OCI-LY1 (cell line): ENCODE results near the gene TCERG1L.

Source experiments
- H2AFZ ChIP-seq: fragments of 200-600 bp; sonication (generic), shearing (Covaris generic); 2 replicates; pipeline ENCODE4 v1.6.0; 2014; ENCODE audit warnings: antibody characterized with exemption, mild to moderate bottlenecking, low read length
- H3F3A ChIP-seq: fragments of 200-600 bp; sonication (generic), shearing (Covaris generic); 2 replicates; pipeline ENCODE4 v1.6.0; 2014; ENCODE audit warnings: mild to moderate bottlenecking, antibody characterized with exemption, low read length, moderate library complexity; ENCODE audit not compliant: insufficient read depth
- H3K27ac ChIP-seq: fragments of 200-600 bp; sonication (generic); 2 replicates; pipeline ENCODE4 v1.5.1; 2014; ENCODE audit warnings: low read length, mixed run types, mild to moderate bottlenecking, low read depth; ENCODE audit not compliant: poor library complexity, severe bottlenecking
- H3K27me3 ChIP-seq: fragments of 200-600 bp; sonication (generic); 2 replicates; pipeline ENCODE4 v1.6.0; 2014; ENCODE audit warnings: antibody characterized with exemption, mild to moderate bottlenecking, low read length, moderate library complexity; ENCODE audit not compliant: insufficient read depth
- H3K36me3 ChIP-seq: fragments of 200-600 bp; sonication (generic); 2 replicates; pipeline ENCODE4 v1.6.1; 2014; ENCODE audit warnings: mild to moderate bottlenecking, antibody characterized with exemption, low read length, moderate library complexity, mixed read lengths; ENCODE audit not compliant: insufficient read depth
- H3K4me1 ChIP-seq: fragments of 200-600 bp; sonication (generic); 2 replicates; pipeline ENCODE4 v1.5.1; 2014; ENCODE audit warnings: mild to moderate bottlenecking, low read length, moderate library complexity; ENCODE audit not compliant: insufficient read depth, severe bottlenecking
- H3K4me2 ChIP-seq: fragments of 200-600 bp; sonication (generic), shearing (Covaris generic); 2 replicates; pipeline ENCODE4 v1.6.1; 2014; ENCODE audit warnings: low read length
- H3K4me3 ChIP-seq: fragments of 200-600 bp; sonication (generic); 2 replicates; pipeline ENCODE4 v1.5.1; 2014; ENCODE audit warnings: low read length, low read depth, mild to moderate bottlenecking, mixed read lengths; ENCODE audit not compliant: poor library complexity, severe bottlenecking
- H3K79me2 ChIP-seq: fragments of 200-600 bp; shearing (Covaris generic); 2 replicates; pipeline ENCODE4 v1.6.1; 2016; ENCODE audit warnings: mixed run types, low read length, mixed read lengths; ENCODE audit not compliant: insufficient read depth
- H3K9ac ChIP-seq: fragments of 200-600 bp; sonication (generic), shearing (Covaris generic); 2 replicates; pipeline ENCODE4 v1.6.1; 2014; ENCODE audit warnings: mild to moderate bottlenecking, low read length, mixed read lengths
- H3K9me2 ChIP-seq: fragments of 200-600 bp; sonication (generic), shearing (Covaris generic); 2 replicates; pipeline ENCODE4 v1.6.1; 2014; ENCODE audit warnings: low read depth, mild to moderate bottlenecking, low read length, mixed read lengths
- H3K9me3 ChIP-seq: fragments of 200-600 bp; shearing (Covaris generic); 2 replicates; pipeline ENCODE4 v1.6.1; 2014; ENCODE audit warnings: low read length, mixed read lengths
- H4K20me1 ChIP-seq: fragments of 200-600 bp; sonication (generic), shearing (Covaris generic); 2 replicates; pipeline ENCODE4 v1.6.0; 2016; ENCODE audit warnings: mild to moderate bottlenecking, low read length; ENCODE audit not compliant: insufficient read depth
- EZH2 ChIP-seq: fragments of 200-600 bp; sonication (generic), shearing (Covaris generic); IDR thresholded peaks from 2 replicates; pipeline ENCODE4 v1.8.0; 2017; ENCODE audit warnings: borderline replicate concordance, mixed run types, mild to moderate bottlenecking, antibody characterized with exemption, low read length, moderate library complexity, mixed read lengths
- TF ChIP-seq, protein P1 (sequence below): fragments of 200-600 bp; sonication (generic), shearing (Covaris generic); IDR thresholded peaks from 2 replicates; pipeline ENCODE4 v1.5.1; 2017; ENCODE audit warnings: mild to moderate bottlenecking, antibody characterized with exemption, low read length, moderate library complexity, mixed read lengths

The TCERG1L gene

DNA sequence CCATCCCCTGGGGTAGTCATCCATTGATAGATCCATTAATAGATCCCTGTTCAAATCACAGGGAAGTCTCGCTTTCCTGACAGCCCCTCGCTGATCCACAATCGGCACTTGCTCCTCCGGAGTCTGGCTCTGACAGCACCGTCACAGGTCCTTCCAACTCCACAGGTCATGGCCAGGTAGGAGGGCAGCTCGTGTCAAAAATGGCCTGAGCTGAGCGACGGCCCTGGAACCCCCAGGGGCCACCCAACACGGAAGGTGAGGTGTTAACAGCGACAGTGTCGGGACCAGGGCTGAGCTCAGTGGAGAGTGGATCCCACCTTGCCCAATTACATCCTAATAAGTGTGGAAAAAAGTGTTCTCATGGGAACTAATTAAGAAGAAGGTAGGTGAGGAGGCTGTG lies 219.8 kb downstream of the TCERG1L start:
- no peak overlapping the region for H3K4me3 ChIP-seq
- no peaks in the 10 kb centered on the region for H4K20me1 ChIP-seq
- no peaks in the 10 kb centered on the region for H3K9me2 ChIP-seq
- no peaks in the 10 kb centered on the region for H3K4me1 ChIP-seq
- H3K9ac ChIP-seq: no peak overlapping the region
- TF ChIP-seq EZH2: no peak
- TF ChIP-seq, protein P1, sequence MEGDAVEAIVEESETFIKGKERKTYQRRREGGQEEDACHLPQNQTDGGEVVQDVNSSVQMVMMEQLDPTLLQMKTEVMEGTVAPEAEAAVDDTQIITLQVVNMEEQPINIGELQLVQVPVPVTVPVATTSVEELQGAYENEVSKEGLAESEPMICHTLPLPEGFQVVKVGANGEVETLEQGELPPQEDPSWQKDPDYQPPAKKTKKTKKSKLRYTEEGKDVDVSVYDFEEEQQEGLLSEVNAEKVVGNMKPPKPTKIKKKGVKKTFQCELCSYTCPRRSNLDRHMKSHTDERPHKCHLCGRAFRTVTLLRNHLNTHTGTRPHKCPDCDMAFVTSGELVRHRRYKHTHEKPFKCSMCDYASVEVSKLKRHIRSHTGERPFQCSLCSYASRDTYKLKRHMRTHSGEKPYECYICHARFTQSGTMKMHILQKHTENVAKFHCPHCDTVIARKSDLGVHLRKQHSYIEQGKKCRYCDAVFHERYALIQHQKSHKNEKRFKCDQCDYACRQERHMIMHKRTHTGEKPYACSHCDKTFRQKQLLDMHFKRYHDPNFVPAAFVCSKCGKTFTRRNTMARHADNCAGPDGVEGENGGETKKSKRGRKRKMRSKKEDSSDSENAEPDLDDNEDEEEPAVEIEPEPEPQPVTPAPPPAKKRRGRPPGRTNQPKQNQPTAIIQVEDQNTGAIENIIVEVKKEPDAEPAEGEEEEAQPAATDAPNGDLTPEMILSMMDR: no peak
- H3F3A ChIP-seq: no peaks in the 10 kb centered on the region
- no peak overlapping the region for H3K4me2 ChIP-seq
- no peaks in the 10 kb centered on the region for H3K9me3 ChIP-seq
- no peaks in the 10 kb centered on the region for H3K36me3 ChIP-seq
- H3K27me3 ChIP-seq: no peaks in the 10 kb centered on the region
- H2AFZ ChIP-seq: no peak overlapping the region
- H3K79me2 ChIP-seq: no peaks in the 10 kb centered on the region
- no peak overlapping the region for H3K27ac ChIP-seq

DNA sequence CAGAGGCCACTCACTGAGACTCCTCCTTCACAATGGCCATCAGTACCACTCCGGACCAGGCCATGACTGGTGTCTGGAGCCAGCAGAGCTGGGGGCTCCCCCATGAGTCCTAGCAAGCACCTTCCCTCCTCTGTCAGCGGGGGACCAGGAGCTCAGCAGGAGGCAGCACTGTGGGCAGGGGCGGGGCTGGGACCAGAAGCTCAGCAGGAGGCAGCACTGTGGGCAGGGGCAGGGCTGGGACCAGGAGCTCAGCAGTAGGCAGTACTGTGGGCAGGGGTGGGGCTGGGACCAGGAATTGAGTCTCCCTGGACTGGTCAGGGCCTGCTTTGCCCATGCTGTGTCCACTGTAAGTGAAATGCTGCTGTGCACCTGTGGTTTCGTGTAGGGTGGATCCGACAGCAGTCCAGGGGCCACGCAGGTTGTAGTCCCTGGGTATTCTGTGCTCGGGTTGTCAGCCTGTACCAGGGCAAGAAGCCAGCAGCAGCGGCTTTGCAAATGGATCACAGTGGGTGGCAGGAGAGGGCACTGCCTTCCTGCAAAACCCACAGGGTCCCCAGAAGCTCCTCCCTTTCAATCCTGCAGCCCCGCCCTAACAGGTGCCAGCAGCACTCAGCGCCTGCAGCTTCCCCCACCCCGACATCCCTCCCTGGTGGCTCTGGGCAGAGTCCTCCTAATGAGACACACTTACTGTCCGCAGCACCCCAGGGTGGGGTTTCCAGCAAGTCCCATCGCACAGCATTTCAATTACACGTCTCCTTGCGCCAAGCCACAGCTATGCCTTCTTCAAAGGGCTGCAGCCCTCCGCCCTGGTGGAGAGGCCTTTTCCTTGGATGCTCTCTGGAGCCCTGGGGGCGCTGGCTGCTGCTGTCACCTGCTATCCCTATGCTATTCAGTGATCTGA lies 220.5 kb downstream of the TCERG1L start:
- Histone ChIP-seq H3K79me2 (no peaks in the 10 kb centered on the region), H3K9me3 (no peaks in the 10 kb centered on the region), H3K4me1 (no peaks in the 10 kb centered on the region)

DNA sequence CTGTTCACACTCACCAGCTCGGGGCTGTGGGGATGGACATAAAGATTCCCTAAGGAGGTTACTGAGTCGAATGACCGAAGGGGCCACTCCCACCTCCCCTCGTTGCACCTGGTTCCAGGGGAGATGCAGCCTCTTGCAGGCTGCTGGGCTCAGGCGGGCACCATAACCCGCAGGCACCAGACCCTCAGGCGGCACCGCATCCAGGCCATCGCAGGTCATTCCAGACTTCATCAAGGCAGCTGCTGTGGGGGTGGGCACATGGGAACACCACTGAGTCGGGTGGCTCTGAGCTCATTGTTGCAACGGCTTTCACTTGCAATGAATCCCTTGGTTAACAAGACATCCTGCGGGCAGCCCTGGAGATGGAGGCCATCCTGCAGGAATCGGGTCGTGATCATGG lies 221.7 kb downstream of the TCERG1L start:
- no peaks in the 10 kb centered on the region for H3K9me3 ChIP-seq

More for the DNA sequence above, 220.5 kb downstream of the TCERG1L start:
- Histone ChIP-seq H3K9me2 (no peaks in the 10 kb centered on the region), H2AFZ (no peak overlapping the region), H3K4me3 (no peak overlapping the region), H3K27me3 (no peaks in the 10 kb centered on the region), H3K27ac (no peak overlapping the region), H3F3A (no peaks in the 10 kb centered on the region), H3K36me3 (no peaks in the 10 kb centered on the region), H4K20me1 (no peaks in the 10 kb centered on the region), H3K4me2 (no peak overlapping the region), H3K9ac (no peak overlapping the region)
- TF ChIP-seq, protein P1: no peak
- no peak for TF ChIP-seq EZH2

More for the DNA sequence above, 221.7 kb downstream of the TCERG1L start:
- Histone ChIP-seq H3K27ac (no peak overlapping the region), H3K79me2 (no peaks in the 10 kb centered on the region), H3K4me1 (no peaks in the 10 kb centered on the region), H3F3A (no peaks in the 10 kb centered on the region), H3K9ac (no peak overlapping the region), H3K9me2 (no peaks in the 10 kb centered on the region), H3K36me3 (no peaks in the 10 kb centered on the region), H2AFZ (no peak overlapping the region), H4K20me1 (no peaks in the 10 kb centered on the region), H3K27me3 (no peaks in the 10 kb centered on the region), H3K4me2 (no peak overlapping the region), H3K4me3 (no peak overlapping the region)
- no peak for TF ChIP-seq EZH2
- TF ChIP-seq, protein P1: no peak
